Measurements from ENCODE around the gene DBNDD2. TPM values are rescaled to one million over a fixed set of nuclear protein-coding genes. Genes with fewer than 3 reads are reported as not detected.

DBNDD2 gene, protein sequence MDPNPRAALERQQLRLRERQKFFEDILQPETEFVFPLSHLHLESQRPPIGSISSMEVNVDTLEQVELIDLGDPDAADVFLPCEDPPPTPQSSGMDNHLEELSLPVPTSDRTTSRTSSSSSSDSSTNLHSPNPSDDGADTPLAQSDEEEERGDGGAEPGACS
- total RNA-seq, result 51.2 and 62.9 TPM in 2 replicates
- 85.4 and 89.3 TPM in 2 replicates for polyA plus RNA-seq

DNA sequence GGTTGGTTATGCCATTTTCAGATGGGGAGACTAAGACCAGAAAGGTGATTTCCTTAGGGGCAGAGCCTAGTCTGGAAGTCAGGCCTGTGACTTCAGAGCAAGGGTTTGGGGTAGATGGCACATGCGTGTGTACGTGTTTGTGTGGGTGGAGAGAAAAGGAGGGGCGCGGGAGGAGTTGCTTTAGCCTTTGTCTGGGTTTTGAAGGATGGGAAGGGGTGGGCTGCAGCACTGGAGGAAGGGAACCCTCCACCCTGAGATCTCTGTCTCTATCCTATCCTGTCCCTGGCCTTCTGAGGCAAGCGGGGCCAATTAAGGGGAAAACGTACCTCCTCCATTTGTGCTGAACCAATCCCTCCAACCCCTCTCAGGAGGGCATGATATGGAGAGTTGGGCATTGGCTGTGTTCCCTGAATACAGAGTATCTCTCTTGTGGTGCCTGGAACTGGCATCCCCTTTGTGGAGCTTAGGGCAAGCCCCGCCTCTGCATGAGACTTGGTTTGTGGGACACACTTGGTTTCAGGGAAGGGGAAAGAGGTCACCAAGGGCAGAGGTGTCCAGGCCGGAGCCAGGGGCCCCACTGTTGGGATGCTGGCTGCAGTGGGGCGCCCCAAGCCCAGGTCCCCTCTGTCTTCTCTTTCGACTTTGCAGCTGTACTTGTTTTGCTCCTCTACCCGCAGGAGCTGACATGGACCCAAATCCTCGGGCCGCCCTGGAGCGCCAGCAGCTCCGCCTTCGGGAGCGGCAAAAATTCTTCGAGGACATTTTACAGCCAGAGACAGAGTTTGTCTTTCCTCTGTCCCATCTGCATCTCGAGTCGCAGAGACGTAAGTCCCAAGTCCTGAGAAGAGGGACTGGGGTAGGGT is at the start of gene DBNDD2:
Gene DBNDD2 (plus strand): TSS at position 507 of the 863 bp plus-strand sequence. CDS start 179 bp downstream, at position 686.
- peaks cover 9% of the 10 kb centered on the region for H3K4me1 ChIP-seq (ENCODE audit: low read depth)
- peak within 1 kb of the TSS; percentile 88 for H3K27ac ChIP-seq

DNA sequence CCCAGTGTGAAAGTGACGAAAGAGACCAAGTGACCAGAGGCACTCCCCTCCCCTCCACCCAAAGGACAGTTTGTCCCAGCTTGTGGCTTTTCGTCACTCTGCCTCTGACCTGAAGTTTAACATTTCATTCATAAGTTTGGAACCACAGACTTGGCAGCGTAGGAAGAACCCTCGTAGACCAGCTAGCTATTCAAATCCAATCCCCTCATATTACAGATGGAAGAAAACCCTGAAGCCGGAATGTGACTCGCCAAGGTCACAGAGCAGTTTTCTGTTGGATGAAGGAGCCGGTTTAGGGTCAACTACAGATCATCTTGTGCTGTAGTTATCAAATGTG is 49.1 kb upstream of the DBNDD2 start:
- Histone ChIP-seq H3K4me3 (no peak overlapping the region), H3K27me3 (no peaks in the 10 kb centered on the region), H3K4me1 (ENCODE audit: low read depth) (peaks cover 20% of the 10 kb centered on the region), H3K27ac (peak overlapping the region; percentile 87), H3K9me3 (ENCODE audit: low read depth) (no peaks in the 10 kb centered on the region), H3K36me3 (no peaks in the 10 kb centered on the region)
- peak in 1 of 2 donors; percentile 82 for DNase-seq (ENCODE audit: low read depth in 1 of 2, low spot score in 1 of 2)
- TF ChIP-seq, protein P1, sequence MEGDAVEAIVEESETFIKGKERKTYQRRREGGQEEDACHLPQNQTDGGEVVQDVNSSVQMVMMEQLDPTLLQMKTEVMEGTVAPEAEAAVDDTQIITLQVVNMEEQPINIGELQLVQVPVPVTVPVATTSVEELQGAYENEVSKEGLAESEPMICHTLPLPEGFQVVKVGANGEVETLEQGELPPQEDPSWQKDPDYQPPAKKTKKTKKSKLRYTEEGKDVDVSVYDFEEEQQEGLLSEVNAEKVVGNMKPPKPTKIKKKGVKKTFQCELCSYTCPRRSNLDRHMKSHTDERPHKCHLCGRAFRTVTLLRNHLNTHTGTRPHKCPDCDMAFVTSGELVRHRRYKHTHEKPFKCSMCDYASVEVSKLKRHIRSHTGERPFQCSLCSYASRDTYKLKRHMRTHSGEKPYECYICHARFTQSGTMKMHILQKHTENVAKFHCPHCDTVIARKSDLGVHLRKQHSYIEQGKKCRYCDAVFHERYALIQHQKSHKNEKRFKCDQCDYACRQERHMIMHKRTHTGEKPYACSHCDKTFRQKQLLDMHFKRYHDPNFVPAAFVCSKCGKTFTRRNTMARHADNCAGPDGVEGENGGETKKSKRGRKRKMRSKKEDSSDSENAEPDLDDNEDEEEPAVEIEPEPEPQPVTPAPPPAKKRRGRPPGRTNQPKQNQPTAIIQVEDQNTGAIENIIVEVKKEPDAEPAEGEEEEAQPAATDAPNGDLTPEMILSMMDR (IDR thresholded peaks at IDR 0.05; ENCODE audit: low read depth, low read length), result no peak

More for the DNA sequence above, at the start of gene DBNDD2:
- DNase-seq (ENCODE audit: low read depth in 1 of 2, low spot score in 1 of 2), result no peak
- peaks cover 20% of the 10 kb centered on the region for H3K27me3 ChIP-seq
- TF ChIP-seq, protein P1 (IDR thresholded peaks at IDR 0.05; ENCODE audit: low read depth, low read length), result no peak
- H3K9me3 ChIP-seq (ENCODE audit: low read depth), result no peaks in the 10 kb centered on the region
- peak within 1 kb of the TSS; percentile 64 for H3K4me3 ChIP-seq
- peaks cover 20% of the 10 kb centered on the region for H3K36me3 ChIP-seq

DNA sequence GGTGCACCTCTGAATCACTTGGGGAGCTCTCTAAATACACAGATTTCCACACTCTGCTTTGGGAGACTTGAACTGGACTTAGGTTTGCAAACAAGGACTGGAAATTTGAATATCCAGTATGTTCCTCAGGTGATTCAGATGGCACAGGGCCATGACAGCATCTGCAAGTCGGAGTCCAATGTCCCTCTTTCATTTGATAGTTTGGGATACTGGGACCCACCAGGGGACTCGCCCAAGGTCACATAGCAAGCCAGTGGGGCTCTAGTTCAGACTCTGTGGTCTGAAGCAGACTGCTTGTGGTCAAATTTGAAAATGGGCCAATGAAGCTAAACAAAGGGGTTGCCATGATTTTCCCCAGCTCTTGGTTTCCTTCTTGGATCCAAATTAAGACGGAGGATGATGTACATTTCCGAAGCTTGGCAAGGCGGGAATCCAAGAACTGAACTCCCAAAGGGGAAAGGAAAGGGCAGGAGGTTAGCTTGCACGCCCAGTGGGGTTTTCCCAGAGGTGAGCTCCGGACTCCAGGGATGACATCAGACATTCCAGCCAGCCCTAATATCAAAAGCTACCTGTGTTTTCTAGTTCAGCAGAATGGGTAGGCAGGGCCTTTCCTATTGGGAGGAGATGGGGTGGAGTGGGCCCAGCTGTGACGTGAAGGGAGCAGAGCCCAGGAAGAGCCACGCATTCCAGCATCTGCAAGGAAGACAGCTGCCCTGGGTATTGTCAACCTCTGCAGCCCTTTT is 48.5 kb upstream of the DBNDD2 start:
- Histone ChIP-seq H3K4me1 (ENCODE audit: low read depth) (peaks cover 20% of the 10 kb centered on the region), H3K9me3 (ENCODE audit: low read depth) (no peaks in the 10 kb centered on the region), H3K27ac (peak overlapping the region; percentile 87), H3K36me3 (no peaks in the 10 kb centered on the region), H3K4me3 (no peak overlapping the region), H3K27me3 (no peaks in the 10 kb centered on the region)
- TF ChIP-seq, protein P1 (IDR thresholded peaks at IDR 0.05; ENCODE audit: low read depth, low read length), result no peak
- DNase-seq (ENCODE audit: low read depth in 1 of 2, low spot score in 1 of 2), result peak in 1 of 2 donors; percentile 89

GRCh38 chr20:45361793-45362192 is 46.3 kb upstream of the DBNDD2 start:
- Histone ChIP-seq H3K9me3 (ENCODE audit: low read depth) (no peaks in the 10 kb centered on the region), H3K36me3 (peaks cover 3% of the 10 kb centered on the region), H3K4me3 (no peak overlapping the region), H3K4me1 (ENCODE audit: low read depth) (peaks cover 20% of the 10 kb centered on the region), H3K27me3 (no peaks in the 10 kb centered on the region), H3K27ac (no peak overlapping the region)
- no peak for DNase-seq (ENCODE audit: low read depth in 1 of 2, low spot score in 1 of 2)
- TF ChIP-seq, protein P1 (IDR thresholded peaks at IDR 0.05; ENCODE audit: low read depth, low read length), result no peak

GRCh38 chr20:45362804-45363610 is 45.1 kb upstream of the DBNDD2 start, which contains the start of gene SYS1:
Gene SYS1 (plus strand): TSS chr20:45363156. CDS start chr20:45363532, 376 bp downstream.
- peaks cover 6% of the 10 kb centered on the region for H3K36me3 ChIP-seq
- peaks cover 14% of the 10 kb centered on the region for H3K4me1 ChIP-seq (ENCODE audit: low read depth)
- TF ChIP-seq, protein P1 (IDR thresholded peaks at IDR 0.05; ENCODE audit: low read depth, low read length), result peak; percentile 81
- peak; percentile 98 to 99 for DNase-seq (ENCODE audit: low read depth in 1 of 2, low spot score in 1 of 2)
- H3K27me3 ChIP-seq, result no peaks in the 10 kb centered on the region
- peak within 1 kb of the TSS; percentile 94 for H3K27ac ChIP-seq
- peak within 1 kb of the TSS; percentile 71 for H3K4me3 ChIP-seq
- H3K9me3 ChIP-seq (ENCODE audit: low read depth), result no peaks in the 10 kb centered on the region
